Heart right ventricle (tissue), 16 donors: ENCODE data around the gene BCAS4. TPM values are rescaled to one million over a fixed set of nuclear protein-coding genes. Genes with fewer than 3 reads are reported as not detected.

Source experiments
- ATAC-seq, 8 donors: fragments of 200-7000 bp; cut with Tn5 transposase; one replicate each; pipeline ENCODE4 v1.9.1; 2020; ENCODE audit warnings: mild to moderate bottlenecking in 8 of 8, moderate library complexity in 8 of 8, moderate number of reproducible peaks in 1 of 8
- DNase-seq, 2 donors: peaks; one replicate each; pipeline ENCODE4 v3.0.0-alpha.2; 2020
- H3K27ac ChIP-seq, 10 donors: fragments of 200-600 bp; sonication (generic) in 2 of 10; one replicate each; pipeline versions ENCODE4 v1.5.0 to v1.8.0; 2020 to 2022; ENCODE audit warnings: mild to moderate bottlenecking in 3 of 10
- H3K27me3 ChIP-seq, 7 donors: fragments of 200-600 bp; one replicate each; pipeline ENCODE4 v1.8.0; 2021 to 2022; ENCODE audit warnings: mild to moderate bottlenecking in 2 of 7
- H3K36me3 ChIP-seq, 9 donors: fragments of 200-600 bp; sonication (generic) in 1 of 9; one replicate each; pipeline versions ENCODE4 v1.5.0 to v1.8.0; 2020 to 2022; ENCODE audit warnings: mild to moderate bottlenecking in 2 of 9
- H3K4me1 ChIP-seq, 9 donors: fragments of 200-600 bp; sonication (generic) in 1 of 9; one replicate each; pipeline versions ENCODE4 v1.5.0 to v1.8.0; 2020 to 2022; ENCODE audit warnings: mild to moderate bottlenecking in 4 of 9
- H3K4me3 ChIP-seq, 10 donors: fragments of 200-600 bp; sonication (generic) in 2 of 10; one replicate each; pipeline versions ENCODE4 v1.5.0 to v1.8.0; 2020 to 2022; ENCODE audit warnings: mild to moderate bottlenecking in 7 of 10, moderate library complexity in 2 of 10
- H3K9me3 ChIP-seq, 11 donors: fragments of 200-600 bp in 10 of 11; sonication (generic) in 2 of 11; one replicate each; pipeline versions ENCODE4 v1.5.0 to v1.8.0; 2013 to 2022; ENCODE audit warnings: mild to moderate bottlenecking in 2 of 11, control low read depth in 1 of 11, moderate library complexity in 1 of 11
- WGBS, 2 donors: extraction: QIAGEN DNeasy Blood & Tissue Kit; methylation state at CpG; one replicate each; pipeline ENCODE4 v1.1.7; 2013; ENCODE audit warnings: inconsistent platforms in 1 of 2; 5-methylcytosine and 5-hydroxymethylcytosine counted together
- intact Hi-C, 10 donors: fragments of 100-400 bp; cut with DNase I; formaldehyde crosslinking; loops; one replicate each; pipeline versions ENCODE4 v1.11.1 to v1.14.2; 2022
- polyA plus RNA-seq, 2 donors: library from polyadenylated mRNA; stranded (reverse); fragments of 200-250 nt; gene quantifications; one replicate each; pipeline ENCODE4 v1.2.3, GENCODE V29; 2013
- total RNA-seq, 10 donors: library from RNA; stranded (reverse); fragmentation: NEBNext Ultra II Directional in 3 of 10; extraction: Animal tissue kit (Norgen Biotek cat#: 25700) in 3 of 10; gene quantifications; one replicate each; pipeline versions ENCODE4 v1.2.1 to v1.2.4, GENCODE V29; 2021 to 2023
- TF ChIP-seq, protein P1 (sequence below), 9 donors: fragments of 200-600 bp; sonication (generic) in 2 of 9; IDR thresholded peaks; one replicate each; pipeline versions ENCODE4 v1.5.0 to v1.8.0; 2021 to 2022; ENCODE audit warnings: antibody characterized with exemption in 9 of 9, mild to moderate bottlenecking in 5 of 9, moderate library complexity in 1 of 9
- donor health status: Arrhythmogenic right ventricular cardiomyopathy.
- donor health status: ischemic (EF 13 %, LVEDD 7.1; RV severe dilation, severe dysfunction).
- donor health status: healthy with polysubstance abuse.
- donor health status: DM: no; HTN: yes; CAD: no.
- donor health status: DM: no; HTN: no; CAD: no.
- donor health status: ischemic (EF 25% LVEDD 6.9; RV normal size, moderate dysfunction).
- donor health status: ischemic (EF 25% LVEDD 5.7; RV mildly dilated, moderate dysfunction).
- donor health status: healthy.
- donor health status: DM: yes; HTN: yes; CAD: no.
- donor health status: Ischemic cardiomyopathy.
- donor health status: ischemic (EF 35%, LVEDD 5.7; RV mildly dilated, moderate dysfunction).
- donor health status: nonischemic (EF 11% LVEDD 7.7; RV severe dilation, severe dysfunction).
- donor health status: DM: yes; HTN: yes; CAD: no.
- donor health status: PGD.
- donor health status: ischemic (EF 29% LVEDD 5.4; RV normal size, mild dysfunction).
- donor health status: nonischemic (EF 23%, LVEDD 6.1; RV moderate dilation, normal function).

The BCAS4 gene
- total and polyA plus RNA-seq, 12 donors, result 0.54 to 3.6 (median 2.2) TPM

DNA sequence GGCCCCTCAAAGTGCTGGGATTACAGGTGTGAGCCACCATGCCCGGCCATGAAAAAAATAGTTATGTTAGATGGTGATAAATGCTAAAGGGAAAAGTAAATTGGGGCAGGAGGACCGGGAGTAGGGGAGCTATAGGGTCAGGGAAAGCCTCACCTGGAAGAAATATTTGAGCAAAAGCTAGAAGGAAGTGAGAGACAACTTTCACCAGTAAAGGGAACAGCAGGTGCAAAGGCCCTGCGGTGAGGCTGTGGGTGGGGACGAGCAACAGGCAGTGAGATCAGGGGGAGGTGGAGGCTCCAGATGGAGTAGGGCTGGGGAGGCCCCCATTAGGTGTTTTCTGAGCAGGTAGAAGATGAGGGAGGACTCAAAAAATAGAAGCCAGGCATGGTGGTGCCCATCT, 16.0 kb downstream of the BCAS4 start:
- peaks cover 0 to 3% (median 0%) of the 10 kb centered on the region in 7 donors for H3K27me3 ChIP-seq
- DNase-seq (no peak), ATAC-seq (no peak)
- no peak overlapping the region for H3K27ac ChIP-seq
- TF ChIP-seq, protein P1, sequence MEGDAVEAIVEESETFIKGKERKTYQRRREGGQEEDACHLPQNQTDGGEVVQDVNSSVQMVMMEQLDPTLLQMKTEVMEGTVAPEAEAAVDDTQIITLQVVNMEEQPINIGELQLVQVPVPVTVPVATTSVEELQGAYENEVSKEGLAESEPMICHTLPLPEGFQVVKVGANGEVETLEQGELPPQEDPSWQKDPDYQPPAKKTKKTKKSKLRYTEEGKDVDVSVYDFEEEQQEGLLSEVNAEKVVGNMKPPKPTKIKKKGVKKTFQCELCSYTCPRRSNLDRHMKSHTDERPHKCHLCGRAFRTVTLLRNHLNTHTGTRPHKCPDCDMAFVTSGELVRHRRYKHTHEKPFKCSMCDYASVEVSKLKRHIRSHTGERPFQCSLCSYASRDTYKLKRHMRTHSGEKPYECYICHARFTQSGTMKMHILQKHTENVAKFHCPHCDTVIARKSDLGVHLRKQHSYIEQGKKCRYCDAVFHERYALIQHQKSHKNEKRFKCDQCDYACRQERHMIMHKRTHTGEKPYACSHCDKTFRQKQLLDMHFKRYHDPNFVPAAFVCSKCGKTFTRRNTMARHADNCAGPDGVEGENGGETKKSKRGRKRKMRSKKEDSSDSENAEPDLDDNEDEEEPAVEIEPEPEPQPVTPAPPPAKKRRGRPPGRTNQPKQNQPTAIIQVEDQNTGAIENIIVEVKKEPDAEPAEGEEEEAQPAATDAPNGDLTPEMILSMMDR (IDR thresholded peaks at IDR 0.05), result no peak
- H3K36me3 ChIP-seq, result no peaks in the 10 kb centered on the region
- no peaks in the 10 kb centered on the region for H3K4me1 ChIP-seq
- 91 to 95% methylated on average over 4 of the region's 4 CpGs for WGBS, 2 donors
- intact Hi-C loops, result no loop called here
- H3K9me3 ChIP-seq, result no peaks in the 10 kb centered on the region
- no peak overlapping the region for H3K4me3 ChIP-seq

DNA sequence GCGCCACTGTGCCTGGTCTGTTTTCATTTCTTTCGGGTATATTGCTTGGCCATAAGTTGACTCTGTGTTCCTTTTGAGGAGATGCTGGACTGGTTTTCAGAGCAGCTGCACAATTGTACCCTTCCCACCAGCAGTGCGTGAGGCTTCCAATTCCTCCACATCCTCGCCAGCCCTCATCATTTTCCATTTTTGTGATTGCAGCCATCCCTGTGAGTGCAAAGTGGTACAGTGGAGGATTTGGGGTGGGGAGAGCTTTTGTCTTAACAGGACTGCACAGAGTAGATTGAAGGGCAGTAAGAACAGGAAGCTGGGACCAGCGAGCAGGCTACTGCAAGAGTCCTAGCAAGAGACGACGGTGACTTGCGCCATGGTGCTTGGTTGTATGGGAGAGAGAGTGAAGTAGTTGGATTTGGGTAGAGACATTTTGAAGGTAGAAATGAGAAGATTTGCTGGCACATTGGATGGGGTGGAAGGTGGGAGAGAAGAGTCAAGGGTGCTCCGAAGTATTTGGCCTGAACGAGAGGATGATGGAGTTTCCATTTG, 18.3 kb downstream of the BCAS4 start:
- WGBS, 2 donors, result 91 to 96% methylated on average over 10 of the region's 10 CpGs

DNA sequence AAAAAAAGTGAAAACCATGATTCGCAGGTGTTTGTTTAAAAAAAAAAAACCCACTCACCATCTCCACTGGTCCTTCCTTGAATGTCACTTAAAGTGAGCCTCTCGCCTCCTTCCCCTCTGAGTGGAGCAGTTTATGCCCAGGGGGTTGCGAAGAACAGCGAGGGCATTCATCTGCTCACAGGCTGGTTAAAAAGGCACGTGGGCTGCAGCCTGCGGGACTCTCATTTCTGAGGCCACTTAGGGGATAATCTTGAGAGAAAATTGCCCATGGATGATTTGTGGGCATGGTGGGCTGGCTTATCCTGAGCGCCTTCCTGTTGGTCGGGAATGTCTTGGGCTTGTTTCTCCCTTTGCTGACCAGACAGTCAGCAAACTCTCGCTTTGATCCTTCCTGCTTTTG, 18.9 kb downstream of the BCAS4 start:
- no peak for ATAC-seq
- WGBS, 2 donors, result 77 to 79% methylated on average over 9 of the region's 9 CpGs
- intact Hi-C loops, result no loop called here

More for the DNA sequence above, 18.3 kb downstream of the BCAS4 start:
- no peak overlapping the region for H3K27ac ChIP-seq
- H3K9me3 ChIP-seq, result no peaks in the 10 kb centered on the region
- ATAC-seq (no peak), DNase-seq (no peak)
- H3K27me3 ChIP-seq, result no peaks in the 10 kb centered on the region
- H3K36me3 ChIP-seq, result no peaks in the 10 kb centered on the region
- intact Hi-C loops, result no loop called here
- no peak overlapping the region for H3K4me3 ChIP-seq
- peaks cover 0 to 4% (median 0%) of the 10 kb centered on the region in 9 donors for H3K4me1 ChIP-seq
- TF ChIP-seq, protein P1 (IDR thresholded peaks at IDR 0.05), result no peak

DNA sequence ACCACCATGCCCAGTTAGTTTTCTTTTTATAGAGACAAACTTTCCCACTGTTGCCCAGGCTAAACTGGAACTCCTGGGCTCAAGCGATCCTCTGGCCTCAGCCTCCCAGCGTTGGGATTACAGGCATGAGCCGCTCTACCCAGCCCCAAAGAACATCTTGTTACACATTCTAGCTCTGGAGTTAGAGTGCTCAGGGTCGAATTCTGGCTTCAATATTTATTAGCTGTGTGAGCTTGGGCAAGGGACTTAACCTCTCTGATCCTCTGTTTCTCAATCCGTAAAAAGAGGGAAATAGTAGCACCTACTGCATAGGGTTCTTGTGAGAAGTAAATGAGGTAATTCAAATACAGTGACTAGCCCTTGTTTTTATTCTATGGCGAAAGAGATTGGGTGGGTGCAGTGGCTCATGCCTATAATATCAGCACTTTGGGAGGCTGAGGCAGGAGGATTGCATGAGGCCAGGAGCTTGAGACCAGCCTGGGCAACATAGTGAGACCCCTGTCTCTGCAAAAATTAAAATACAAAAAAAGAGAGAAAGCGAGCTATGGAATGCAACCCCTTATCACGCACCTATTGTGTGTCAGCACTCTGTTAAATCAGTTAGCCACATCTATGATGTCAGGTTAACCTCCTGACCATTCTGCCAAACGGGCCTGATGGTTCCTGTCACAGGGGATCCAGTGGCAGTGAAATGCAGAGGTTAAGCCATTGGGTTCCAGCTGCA, 19.7 kb downstream of the BCAS4 start:
- 79 to 85% methylated on average over 9 of the region's 9 CpGs for WGBS, 2 donors
- H3K4me3 ChIP-seq, result no peak overlapping the region
- H3K4me1 ChIP-seq, result peaks cover 0 to 10% (median 2%) of the 10 kb centered on the region in 9 donors
- no peak overlapping the region for H3K27ac ChIP-seq
- ATAC-seq, result no peak
- no peaks in the 10 kb centered on the region for H3K9me3 ChIP-seq
- no peak for DNase-seq
- no peaks in the 10 kb centered on the region for H3K36me3 ChIP-seq
- H3K27me3 ChIP-seq, result no peaks in the 10 kb centered on the region
- TF ChIP-seq, protein P1 (IDR thresholded peaks at IDR 0.05), result no peak
- intact Hi-C loops, result no loop called here

More for the DNA sequence above, 18.9 kb downstream of the BCAS4 start:
- no peak for DNase-seq
- TF ChIP-seq, protein P1 (IDR thresholded peaks at IDR 0.05), result no peak
- Histone ChIP-seq H3K27me3 (no peaks in the 10 kb centered on the region), H3K4me3 (no peak overlapping the region), H3K27ac (no peak overlapping the region), H3K9me3 (no peaks in the 10 kb centered on the region), H3K36me3 (no peaks in the 10 kb centered on the region), H3K4me1 (peaks cover 0 to 10% (median 2%) of the 10 kb centered on the region in 9 donors)
